GM23248 (cell line): Measurements from ENCODE around the gene SLC9A6.

ENCODE experiments used
- EZH2 ChIP-seq: fragments of 200-600 bp; sonication (generic); IDR thresholded peaks from 2 replicates; pipeline ENCODE4 v1.6.1; 2018; ENCODE audit warnings: antibody characterized with exemption, mild to moderate bottlenecking; ENCODE audit not compliant: insufficient read depth, poor library complexity, severe bottlenecking
- EZH2phosphoT487 ChIP-seq: fragments of 200-600 bp; sonication (generic); IDR thresholded peaks from 2 replicates; pipeline ENCODE4 v1.6.1; 2018; ENCODE audit warnings: antibody characterized with exemption, moderate library complexity, mild to moderate bottlenecking, low read depth; ENCODE audit not compliant: insufficient read depth

GRCh38 chrX:136016881-136017280 is 31.6 kb downstream of the SLC9A6 start:
- no peak for TF ChIP-seq EZH2
- TF ChIP-seq EZH2phosphoT487 = no peak
